Islet precursor cell (in vitro differentiated cells): Measurements from ENCODE around the gene MBP.

ENCODE experiments used
- DNase-seq: peaks from one replicate; pipeline ENCODE4 v3.0.0-alpha.2; 2018

Gene MBP

GRCh38 chr18:77098538-77099174, 33.9 kb downstream of the MBP start:
- DNase-seq = peak; percentile 86

- DNase-seq = peak; percentile 40
These were observed 34.6 kb downstream of the MBP start for GRCh38 chr18:77098029-77098428.

- peak; percentile 60 for DNase-seq
These were observed 35.4 kb downstream of the MBP start for GRCh38 chr18:77096936-77097886.

GRCh38 chr18:77095391-77096371, 36.9 kb downstream of the MBP start:
- DNase-seq = peak; percentile 48

GRCh38 chr18:77093586-77093985, 39.0 kb downstream of the MBP start:
- no peak for DNase-seq

- DNase-seq = no peak
These were observed 39.5 kb downstream of the MBP start for GRCh38 chr18:77093067-77093430.

GRCh38 chr18:77092104-77093066, 40.2 kb downstream of the MBP start:
- peak; percentile 77 for DNase-seq

GRCh38 chr18:77091366-77091765, 41.2 kb downstream of the MBP start:
- DNase-seq = no peak

GRCh38 chr18:77090546-77091174, 41.9 kb downstream of the MBP start:
- DNase-seq = peak; percentile 72

GRCh38 chr18:77089723-77090285, 42.8 kb downstream of the MBP start:
- no peak for DNase-seq

- DNase-seq = peak; percentile 100
These were observed 43.4 kb downstream of the MBP start for GRCh38 chr18:77088963-77089722.

GRCh38 chr18:77087393-77088141, 45.0 kb downstream of the MBP start:
- DNase-seq = peak; percentile 95

GRCh38 chr18:77086656-77087392, 45.8 kb downstream of the MBP start:
- peak; percentile 71 for DNase-seq

- DNase-seq = no peak
These were observed 46.5 kb downstream of the MBP start for GRCh38 chr18:77086034-77086433.

- no peak for DNase-seq
These were observed 47.9 kb downstream of the MBP start for GRCh38 chr18:77084688-77085035.

GRCh38 chr18:77082316-77082955, 50.1 kb downstream of the MBP start:
- no peak for DNase-seq

GRCh38 chr18:77081390-77081778, 51.2 kb downstream of the MBP start:
- DNase-seq = no peak
